AG04450 (cell line): ENCODE measurements around the gene RNF220. TPM values are rescaled to one million over a fixed set of nuclear protein-coding genes. Genes with fewer than 3 reads are reported as not detected.

ENCODE experiments used
- CTCF ChIA-PET: fragments of 300-600, 350-600 bp; formaldehyde crosslinking; extraction: SDS; loops from one replicate; lab custom pipeline; 2022; ENCODE audit warnings: antibody characterized with exemption, inconsistent platforms; lab: Charles Lee
- POLR2A ChIA-PET: fragments of 350-600 bp; formaldehyde crosslinking; extraction: SDS; loops from one replicate; lab custom pipeline; 2021; ENCODE audit warnings: antibody characterized with exemption, inconsistent platforms; lab: Yijun Ruan, JAX
- DNase-seq: peaks from one replicate; pipeline ENCODE4 v3.0.0-alpha.2; 2011; ENCODE audit warnings: low read depth, low spot score
- H3K27ac ChIP-seq: one replicate; pipeline ENCODE4 v1.5.1; 2012; ENCODE audit warnings: low read depth, low read length, control low read depth
- H3K27me3 ChIP-seq: one replicate; pipeline ENCODE4 v1.6.0; 2012; ENCODE audit warnings: low read length; ENCODE audit not compliant: control insufficient read depth, insufficient read depth
- H3K4me3 ChIP-seq: 2 replicates; pipeline ENCODE4 v1.5.1; 2011; ENCODE audit warnings: mild to moderate bottlenecking, low read depth, low read length, control low read depth
- H3K9me3 ChIP-seq: 2 replicates; pipeline ENCODE4 v1.5.1; 2012; ENCODE audit warnings: low read length; ENCODE audit not compliant: control insufficient read depth, insufficient read depth
- CTCF ChIP-seq: IDR thresholded peaks from 2 replicates; pipeline ENCODE4 v1.5.1; 2011; ENCODE audit warnings: low read depth, low read length, control low read depth, inconsistent platforms
- polyA plus RNA-seq: library from polyadenylated mRNA; depleted of rRNA; stranded (reverse); fragments of >200 nt; gene quantifications from 2 replicates; pipeline ENCODE4 v1.2.3, GENCODE V29; 2011

RNF220 gene
- polyA plus RNA-seq, 1 experiment = 46.4 TPM

DNA sequence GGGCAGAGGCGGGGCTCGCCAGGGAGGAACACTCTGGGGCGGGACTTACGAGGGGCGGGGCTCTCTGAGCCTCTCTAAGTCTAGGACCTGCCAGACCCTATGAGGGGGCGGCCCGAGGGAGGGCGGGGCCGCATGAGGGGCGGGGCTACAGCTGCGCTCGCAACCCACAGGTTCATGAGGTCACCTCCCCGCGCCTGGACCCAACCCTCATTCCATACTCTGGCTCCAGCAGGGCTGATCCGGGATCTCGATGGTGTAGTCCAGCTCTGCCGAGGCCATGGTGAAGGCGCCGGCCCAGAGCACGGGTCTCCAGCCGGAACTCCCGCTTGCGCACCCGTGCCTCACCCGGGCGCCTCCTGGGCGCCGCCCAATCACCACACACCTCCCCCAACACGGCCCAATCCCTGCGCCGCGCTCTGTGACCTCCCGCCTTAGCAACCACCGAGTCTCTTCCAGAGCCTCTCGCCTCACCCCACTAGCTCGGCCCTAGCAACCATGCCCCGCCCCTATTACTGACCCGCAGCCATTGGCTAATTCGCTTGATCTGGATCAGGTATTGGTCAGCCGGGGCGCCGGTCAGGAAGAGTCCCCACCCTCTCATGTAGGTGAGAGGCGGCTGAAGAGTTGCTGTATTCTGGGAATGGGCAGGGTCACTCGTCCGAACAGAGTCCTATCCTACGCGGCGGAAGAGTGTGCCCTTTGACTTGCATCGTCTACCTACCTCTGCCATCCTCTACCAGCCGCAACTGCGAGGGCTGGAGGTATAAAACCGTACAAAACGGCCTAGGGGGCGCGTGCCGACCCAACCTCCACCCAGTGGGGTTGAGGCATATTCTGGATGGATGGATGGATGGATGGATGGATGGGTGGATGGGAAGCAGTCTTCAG lies 269.3 kb downstream of the RNF220 start, which contains the start of the genes ARMH1 and TMEM53:
Gene ARMH1 (plus strand): TSS at position 602 of the 888 bp plus-strand sequence. CDS start 14,984 bp downstream, outside the sequence.
Gene TMEM53 (minus strand): TSS at position 369 of the 888 bp plus-strand sequence. CDS start 90 bp downstream, at position 279.
- ChIA-PET CTCF (interaction anchor here (0.5 to 4.2 kb wide), 5 partner anchors 14 to 296 kb away, joined by 3 to 24 read pairs (median 3); partner anchors contain the start of gene RNU5D-1), POLR2A (interaction anchor here (0.6 to 1.6 kb wide), 6 partner anchors 17 to 56 kb away, joined by 3 to 9 read pairs (median 6); no protein-coding TSS in a partner anchor)
- no peak for TF ChIP-seq CTCF
- peak within 1 kb of the TSS; percentile 92 for H3K27ac ChIP-seq
- H3K27me3 ChIP-seq = no peaks in the 10 kb centered on the region
- H3K4me3 ChIP-seq = peak within 1 kb of the TSS; percentile 91
- H3K9me3 ChIP-seq = no peaks in the 10 kb centered on the region
- peak; percentile 97 for DNase-seq

DNA sequence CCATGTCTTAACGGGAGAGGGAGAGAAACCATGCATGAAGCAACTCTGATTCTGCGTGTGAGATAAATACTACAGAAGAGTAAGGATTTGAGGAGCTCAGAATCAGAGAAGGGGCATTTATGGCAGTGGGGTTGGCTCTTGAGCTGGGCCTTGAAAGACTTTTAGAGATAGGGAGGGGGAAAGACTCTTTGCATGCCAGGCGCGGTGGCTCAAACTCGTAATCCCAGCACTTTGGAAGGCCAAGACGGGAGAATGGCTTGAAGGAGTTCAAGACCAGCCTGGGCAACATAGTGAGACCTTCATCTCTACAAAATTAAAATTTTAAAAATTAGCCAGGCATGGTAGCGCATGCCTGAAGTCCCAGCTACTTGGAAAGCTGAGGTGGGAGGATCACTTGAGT lies 270.1 kb downstream of the RNF220 start:
- POLR2A ChIA-PET = no interaction called here
- H3K27me3 ChIP-seq = no peaks in the 10 kb centered on the region
- no peak for DNase-seq
- no peaks in the 10 kb centered on the region for H3K9me3 ChIP-seq
- H3K4me3 ChIP-seq = peak overlapping the region; percentile 75
- CTCF ChIA-PET = interaction anchor here (0.5 to 4.2 kb wide), 6 partner anchors 15 to 56 kb away, joined by 3 to 24 read pairs (median 4); partner anchors contain the start of gene RNU5D-1
- H3K27ac ChIP-seq = no peak overlapping the region
- TF ChIP-seq CTCF = no peak

DNA sequence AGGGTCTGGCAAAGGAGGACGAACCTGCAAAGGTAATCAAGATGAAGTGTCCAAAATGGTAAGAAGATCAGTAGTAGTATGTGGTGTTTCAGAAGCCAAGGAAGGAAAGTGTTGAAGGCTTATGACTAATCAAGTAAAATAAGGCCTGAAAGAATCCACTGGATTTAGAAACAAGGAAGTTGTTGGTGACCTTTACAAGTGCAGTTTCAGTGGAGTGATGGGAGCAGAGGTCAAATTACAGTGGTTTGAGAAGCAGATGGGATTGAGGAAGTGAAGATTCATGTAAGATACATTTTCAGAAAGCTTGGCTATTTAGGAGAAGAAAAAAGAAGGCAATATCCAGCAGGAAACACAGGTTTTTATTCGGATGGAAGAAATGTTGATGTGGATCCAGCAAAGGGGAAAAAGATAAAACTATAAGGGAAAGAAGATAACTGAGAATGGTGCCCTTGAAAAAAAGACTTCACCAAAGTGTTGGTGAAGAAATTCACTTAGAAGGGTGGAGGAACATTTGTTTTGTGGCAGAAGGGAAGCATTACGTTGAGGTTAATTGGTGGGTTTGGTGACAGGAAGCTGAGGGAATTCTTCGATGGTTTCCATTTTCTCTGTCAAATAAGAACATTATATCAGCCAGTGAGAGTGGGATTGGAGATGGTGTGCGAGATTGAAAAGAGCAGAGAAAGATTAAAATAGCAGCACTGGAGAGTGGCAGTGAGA lies 271.6 kb downstream of the RNF220 start:
- CTCF ChIA-PET = interaction anchor here (1.2 kb wide), 1 partner anchor 24 kb away, joined by 3 read pairs; no protein-coding TSS in a partner anchor
- Histone ChIP-seq H3K4me3 (no peak overlapping the region), H3K27ac (peak overlapping the region; percentile 22), H3K27me3 (no peaks in the 10 kb centered on the region), H3K9me3 (no peaks in the 10 kb centered on the region)
- TF ChIP-seq CTCF = no peak
- POLR2A ChIA-PET = no interaction called here
- DNase-seq = peak; percentile 20

DNA sequence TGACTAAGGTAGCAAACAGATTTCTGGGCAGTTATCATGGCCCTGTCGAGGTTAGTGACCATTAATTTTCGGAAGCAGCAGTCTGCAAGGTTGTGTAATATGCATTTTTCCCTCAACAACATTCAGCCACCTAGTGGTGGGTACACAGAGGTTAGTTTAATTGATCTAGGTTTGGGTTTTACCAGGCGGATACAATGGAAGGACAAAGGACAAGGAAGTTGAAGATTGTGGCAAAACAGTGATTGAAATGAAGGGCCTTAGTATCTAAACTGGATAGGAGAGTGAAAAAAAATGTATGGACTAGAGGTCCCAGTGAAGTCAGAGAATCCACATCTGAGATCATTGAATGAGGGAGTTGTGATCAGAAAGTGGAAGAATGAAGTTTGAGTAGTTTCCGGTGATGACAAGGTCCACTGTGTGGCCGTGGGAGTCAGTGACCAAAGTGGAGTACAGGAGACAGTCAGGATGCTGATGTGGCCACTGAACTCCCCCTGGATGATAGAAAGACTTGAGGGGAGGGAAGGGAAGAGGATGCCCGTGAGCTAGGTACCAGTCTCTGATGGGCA lies 272.2 kb downstream of the RNF220 start:
- Histone ChIP-seq H3K27me3 (no peaks in the 10 kb centered on the region), H3K27ac (no peak overlapping the region), H3K4me3 (no peak overlapping the region), H3K9me3 (no peaks in the 10 kb centered on the region)
- ChIA-PET CTCF (interaction anchor here (0.9 to 1.2 kb wide), 3 partner anchors 24 to 53 kb away, joined by 3 read pairs; partner anchors contain the start of gene RNU5D-1), POLR2A (no interaction called here)
- no peak for DNase-seq
- peak; percentile 60 for TF ChIP-seq CTCF
